ENCODE data around the gene PARVB. TPM values are rescaled to one million over a fixed set of nuclear protein-coding genes. Genes with fewer than 3 reads are reported as not detected.

PARVB gene
- total RNA-seq, 2 donors from 2014 or later: 7.3 to 9.2 TPM

GRCh38 chr22:44201665-44202064, 177.6 kb downstream of the PARVB start:
- WGBS, 2 donors: 49 to 72% methylated on average over 8 to 12 of the region's 12 CpGs
- intact Hi-C loops (cut with DNase I): no loop called here
- DNase-seq: no peak

GRCh38 chr22:44202261-44202789, 178.2 kb downstream of the PARVB start:
- WGBS, 2 donors: 56 to 57% methylated on average over 9 to 10 of the region's 11 CpGs
- Histone ChIP-seq H3K4me3 (no peak overlapping the region), H3K4me1 (no peaks in the 10 kb centered on the region), H3K36me3 (replicated peaks in 1 of 2; ENCODE audit: insufficient read depth in 1 of 2, low read depth in 2 of 2) (no peaks in the 10 kb centered on the region), H3K9me3 (no peaks in the 10 kb centered on the region), H3K27me3 (no peaks in the 10 kb centered on the region), H3K27ac (no peak overlapping the region)
- DNase-seq: no peak
- intact Hi-C loops (cut with DNase I): no loop called here
- TF ChIP-seq, protein P1, sequence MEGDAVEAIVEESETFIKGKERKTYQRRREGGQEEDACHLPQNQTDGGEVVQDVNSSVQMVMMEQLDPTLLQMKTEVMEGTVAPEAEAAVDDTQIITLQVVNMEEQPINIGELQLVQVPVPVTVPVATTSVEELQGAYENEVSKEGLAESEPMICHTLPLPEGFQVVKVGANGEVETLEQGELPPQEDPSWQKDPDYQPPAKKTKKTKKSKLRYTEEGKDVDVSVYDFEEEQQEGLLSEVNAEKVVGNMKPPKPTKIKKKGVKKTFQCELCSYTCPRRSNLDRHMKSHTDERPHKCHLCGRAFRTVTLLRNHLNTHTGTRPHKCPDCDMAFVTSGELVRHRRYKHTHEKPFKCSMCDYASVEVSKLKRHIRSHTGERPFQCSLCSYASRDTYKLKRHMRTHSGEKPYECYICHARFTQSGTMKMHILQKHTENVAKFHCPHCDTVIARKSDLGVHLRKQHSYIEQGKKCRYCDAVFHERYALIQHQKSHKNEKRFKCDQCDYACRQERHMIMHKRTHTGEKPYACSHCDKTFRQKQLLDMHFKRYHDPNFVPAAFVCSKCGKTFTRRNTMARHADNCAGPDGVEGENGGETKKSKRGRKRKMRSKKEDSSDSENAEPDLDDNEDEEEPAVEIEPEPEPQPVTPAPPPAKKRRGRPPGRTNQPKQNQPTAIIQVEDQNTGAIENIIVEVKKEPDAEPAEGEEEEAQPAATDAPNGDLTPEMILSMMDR (IDR thresholded peaks at IDR 0.05): no peak
- no peak for TF ChIP-seq POLR2A (IDR thresholded peaks at IDR 0.05)
- ATAC-seq: no peak

More at GRCh38 chr22:44201665-44202064, 177.6 kb downstream of the PARVB start:
- Histone ChIP-seq H3K9me3 (no peaks in the 10 kb centered on the region), H3K4me3 (no peak overlapping the region), H3K4me1 (no peaks in the 10 kb centered on the region), H3K27ac (no peak overlapping the region), H3K27me3 (no peaks in the 10 kb centered on the region), H3K36me3 (replicated peaks in 1 of 2; ENCODE audit: insufficient read depth in 1 of 2, low read depth in 2 of 2) (no peaks in the 10 kb centered on the region)
- no peak for ATAC-seq
- no peak for TF ChIP-seq POLR2A (IDR thresholded peaks at IDR 0.05)
- TF ChIP-seq, protein P1 (IDR thresholded peaks at IDR 0.05): no peak

DNA sequence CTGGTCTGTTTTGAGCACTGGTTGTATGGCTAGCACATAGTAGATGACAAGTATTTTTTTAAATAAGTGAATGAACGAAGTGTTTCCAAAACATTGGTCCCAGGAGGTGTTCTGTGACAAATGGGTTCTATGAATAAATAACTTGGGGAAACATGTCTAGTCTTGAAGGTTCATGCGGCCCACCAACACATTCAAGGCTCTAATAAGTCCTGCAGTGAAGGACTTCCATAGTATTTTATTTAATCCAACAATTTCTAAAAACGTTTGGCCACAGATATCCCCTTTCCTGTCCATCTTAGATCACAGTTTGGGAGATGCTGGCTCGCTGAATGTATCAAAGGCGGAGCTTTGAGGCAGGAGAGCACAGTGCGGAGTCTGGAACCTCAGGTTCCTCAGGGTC, 179.1 kb downstream of the PARVB start:
- intact Hi-C loops (cut with DNase I): no loop called here
- no peak overlapping the region for H3K27ac ChIP-seq
- WGBS, 2 donors: 45 to 64% methylated on average over 6 of the region's 6 CpGs

GRCh38 chr22:44204739-44205515, 180.8 kb downstream of the PARVB start:
- DNase-seq: no peak
- no peak for ATAC-seq
- Histone ChIP-seq H3K4me3 (no peak overlapping the region), H3K9me3 (no peaks in the 10 kb centered on the region), H3K27ac (no peak overlapping the region), H3K27me3 (no peaks in the 10 kb centered on the region), H3K36me3 (replicated peaks in 1 of 2; ENCODE audit: insufficient read depth in 1 of 2, low read depth in 2 of 2) (no peaks in the 10 kb centered on the region), H3K4me1 (no peaks in the 10 kb centered on the region)
- TF ChIP-seq POLR2A (IDR thresholded peaks at IDR 0.05): no peak
- TF ChIP-seq, protein P1 (IDR thresholded peaks at IDR 0.05): no peak
- intact Hi-C loops (cut with DNase I): no loop called here
- WGBS, 2 donors: 76 to 79% methylated on average over 14 to 16 of the region's 16 CpGs

More for the DNA sequence above, 179.1 kb downstream of the PARVB start:
- Histone ChIP-seq H3K9me3 (no peaks in the 10 kb centered on the region), H3K36me3 (replicated peaks in 1 of 2; ENCODE audit: insufficient read depth in 1 of 2, low read depth in 2 of 2) (no peaks in the 10 kb centered on the region), H3K27me3 (no peaks in the 10 kb centered on the region), H3K4me3 (no peak overlapping the region), H3K4me1 (no peaks in the 10 kb centered on the region)
- DNase-seq: no peak
- TF ChIP-seq POLR2A (IDR thresholded peaks at IDR 0.05): no peak
- no peak for ATAC-seq

DNA sequence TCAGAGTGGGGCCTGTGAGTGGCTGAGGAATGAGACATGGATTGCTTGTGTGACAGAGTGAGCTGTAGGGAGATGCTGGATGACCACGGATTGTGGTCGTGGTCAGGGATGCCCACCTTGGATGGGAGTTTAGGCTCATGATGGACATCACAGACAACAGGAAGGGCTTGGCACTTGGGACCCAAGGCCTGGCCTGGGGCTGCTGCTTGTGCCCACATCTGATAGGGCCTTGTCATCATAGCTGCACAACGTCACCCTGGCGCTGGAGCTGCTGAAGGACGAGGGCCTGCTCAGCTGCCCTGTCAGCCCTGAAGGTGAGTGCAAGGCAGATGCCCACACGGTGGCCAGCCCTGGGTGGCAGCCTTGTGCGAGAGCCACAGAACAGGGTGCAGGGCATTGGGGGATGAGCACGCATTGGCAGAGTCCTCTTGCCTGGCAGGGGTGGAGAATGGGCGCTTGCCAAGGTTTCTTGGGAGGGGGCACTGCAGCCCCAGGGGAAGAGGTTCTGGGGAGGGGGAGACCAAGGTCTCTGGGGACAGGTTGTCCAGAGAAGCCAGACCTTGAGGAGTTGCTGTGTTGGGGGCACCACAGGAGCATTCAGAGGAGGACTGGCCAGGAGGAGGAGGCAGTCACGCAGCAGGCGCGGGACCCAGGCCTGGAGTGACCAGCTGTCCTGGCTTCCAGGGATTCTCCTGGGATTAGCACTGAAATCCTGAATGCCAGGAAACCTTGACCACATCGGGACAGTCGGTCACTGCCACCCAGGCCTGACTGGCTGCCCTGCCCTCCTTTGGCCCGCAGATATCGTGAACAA, 181.6 kb downstream of the PARVB start:
- Histone ChIP-seq H3K27me3 (no peaks in the 10 kb centered on the region), H3K27ac (no peak overlapping the region), H3K36me3 (replicated peaks in 1 of 2; ENCODE audit: insufficient read depth in 1 of 2, low read depth in 2 of 2) (no peaks in the 10 kb centered on the region), H3K9me3 (no peaks in the 10 kb centered on the region), H3K4me1 (no peaks in the 10 kb centered on the region), H3K4me3 (no peak overlapping the region)
- DNase-seq (no peak), ATAC-seq (no peak)
- intact Hi-C loops (cut with DNase I): no loop called here
- TF ChIP-seq POLR2A (IDR thresholded peaks at IDR 0.05): no peak
- WGBS, 2 donors: 65 to 80% methylated on average over 4 to 16 of the region's 16 CpGs

All from body of pancreas (tissue), 4 donors.